Neural cell (in vitro differentiated cells): ENCODE data around the gene SIL1. TPM values are rescaled to one million over a fixed set of nuclear protein-coding genes. Genes with fewer than 3 reads are reported as not detected.

Experiments used
- H2AFZ ChIP-seq: fragments of 200-600, 300-800 bp; sonication (generic), shearing (Covaris generic); 2 replicates; pipeline ENCODE4 v1.6.0; 2014; ENCODE audit warnings: low read depth, mild to moderate bottlenecking, antibody characterized with exemption, low read length, moderate library complexity
- H3F3A ChIP-seq: fragments of 200-600 bp; shearing (Covaris generic); 2 replicates; pipeline ENCODE4 v1.6.1; 2016; ENCODE audit warnings: mild to moderate bottlenecking, moderate library complexity, mixed read lengths, antibody characterized with exemption, low read length; ENCODE audit not compliant: insufficient read depth, poor library complexity, severe bottlenecking
- H3K27ac ChIP-seq: fragments of 200-600, 300-800 bp; sonication (generic), shearing (Covaris generic); 2 replicates; pipeline ENCODE4 v1.5.1; 2014; ENCODE audit warnings: mild to moderate bottlenecking, low read length, moderate library complexity
- H3K27me3 ChIP-seq: fragments of 300-800, 200-600 bp; sonication (generic), shearing (Covaris generic); 2 replicates; pipeline ENCODE4 v1.6.0; 2014; ENCODE audit warnings: mild to moderate bottlenecking, low read depth, low read length, moderate library complexity; ENCODE audit not compliant: insufficient read depth
- H3K36me3 ChIP-seq: fragments of 300-800, 200-600 bp; sonication (generic), shearing (Covaris generic); 2 replicates; pipeline ENCODE4 v1.5.1; 2014; ENCODE audit warnings: mild to moderate bottlenecking, antibody characterized with exemption, low read length, moderate library complexity; ENCODE audit not compliant: insufficient read depth
- H3K4me2 ChIP-seq: fragments of 300-800, 200-600 bp; sonication (generic), shearing (Covaris generic); 2 replicates; pipeline ENCODE4 v1.6.0; 2014; ENCODE audit warnings: mild to moderate bottlenecking, low read length
- H3K4me3 ChIP-seq: fragments of 300-800, 200-600 bp; sonication (generic), shearing (Covaris generic); 2 replicates; pipeline ENCODE4 v1.5.1; 2014; ENCODE audit warnings: mild to moderate bottlenecking, low read length, moderate library complexity
- H3K79me2 ChIP-seq: fragments of 200-600 bp; shearing (Covaris generic); replicated peaks from 2 replicates; pipeline ENCODE4 v1.6.0; 2014; ENCODE audit warnings: mild to moderate bottlenecking, low read length, moderate library complexity; ENCODE audit not compliant: insufficient read depth
- H3K9ac ChIP-seq: fragments of 300-800, 200-600 bp; sonication (generic), shearing (Covaris generic); 2 replicates; pipeline ENCODE4 v1.6.1; 2016; ENCODE audit warnings: mild to moderate bottlenecking, low read length, mixed read lengths
- H3K9me2 ChIP-seq: fragments of 200-600 bp; shearing (Covaris generic); 2 replicates; pipeline ENCODE4 v1.6.1; 2016; ENCODE audit warnings: mild to moderate bottlenecking, low read length, mixed read lengths; ENCODE audit not compliant: insufficient read depth
- H3K9me3 ChIP-seq: fragments of 200-600, 300-800 bp; sonication (generic), shearing (Covaris generic); 2 replicates; pipeline ENCODE4 v1.6.1; 2016; ENCODE audit warnings: mild to moderate bottlenecking, mixed run types, low read length, moderate library complexity, mixed read lengths
- H4K20me1 ChIP-seq: fragments of 200-600 bp; shearing (Covaris generic); 2 replicates; pipeline ENCODE4 v1.6.1; 2016; ENCODE audit warnings: mild to moderate bottlenecking, mixed run types; ENCODE audit not compliant: insufficient read depth
- EP300 ChIP-seq: fragments of 450-650 bp; conservative IDR thresholded peaks from 2 replicates; pipeline ENCODE4 v1.6.1; 2014; ENCODE audit warnings: antibody characterized with exemption, mild to moderate bottlenecking, moderate library complexity; ENCODE audit not compliant: poor library complexity, severe bottlenecking
- EZH2 ChIP-seq: fragments of 200-600, 300-800 bp; shearing (Covaris generic), sonication (generic); IDR thresholded peaks from 2 replicates; pipeline ENCODE4 v1.6.1; 2014; ENCODE audit warnings: antibody characterized with exemption, low read length, borderline replicate concordance, mild to moderate bottlenecking; ENCODE audit not compliant: insufficient read depth, poor library complexity, severe bottlenecking
- MXI1 ChIP-seq: fragments of 450-650 bp; conservative IDR thresholded peaks from 2 replicates; pipeline ENCODE4 v1.6.1; 2014; ENCODE audit warnings: antibody characterized with exemption, mild to moderate bottlenecking; ENCODE audit not compliant: poor library complexity, severe bottlenecking
- POLR2AphosphoS5 ChIP-seq: IDR thresholded peaks from 2 replicates; pipeline ENCODE4 v1.6.1; 2012
- RAD21 ChIP-seq: fragments of 450-650 bp; conservative IDR thresholded peaks from 2 replicates; pipeline ENCODE4 v1.6.1; 2014; ENCODE audit warnings: antibody characterized with exemption, mild to moderate bottlenecking, moderate library complexity
- SMC3 ChIP-seq: fragments of 450-650 bp; conservative IDR thresholded peaks from 2 replicates; pipeline ENCODE4 v1.6.1; 2014; ENCODE audit warnings: antibody characterized with exemption, mild to moderate bottlenecking, moderate library complexity; ENCODE audit not compliant: poor library complexity
- TAF1 ChIP-seq: IDR thresholded peaks from 2 replicates; pipeline ENCODE4 v1.6.1; 2012; ENCODE audit warnings: low read depth
- polyA plus RNA-seq: library from polyadenylated mRNA; depleted of rRNA; stranded (reverse); fragments of >200 nt; gene quantifications from 2 replicates; pipeline ENCODE4 v1.2.3, GENCODE V29; 2014
- TF ChIP-seq, protein P1 (sequence below): fragments of 450-650 bp; IDR thresholded peaks from 2 replicates; pipeline ENCODE4 v1.5.1; 2014; ENCODE audit warnings: antibody characterized with exemption, mild to moderate bottlenecking, moderate library complexity; ENCODE audit not compliant: poor library complexity, severe bottlenecking
- TF ChIP-seq, protein P2 (sequence below): IDR thresholded peaks from 2 replicates; pipeline ENCODE4 v1.6.1; 2012; ENCODE audit warnings: borderline replicate concordance

Gene SIL1
- polyA plus RNA-seq, 1 donor from 2014 or later, result 4.7 TPM

- Histone ChIP-seq H4K20me1 (no peaks in the 10 kb centered on the region), H3F3A (no peaks in the 10 kb centered on the region), H3K9me3 (peaks cover 4% of the 10 kb centered on the region), H2AFZ (no peak overlapping the region), H3K79me2 (no peaks in the 10 kb centered on the region), H3K27ac (no peak overlapping the region), H3K36me3 (no peaks in the 10 kb centered on the region), H3K4me2 (no peak overlapping the region), H3K9ac (no peak overlapping the region), H3K27me3 (no peaks in the 10 kb centered on the region), H3K4me3 (no peak overlapping the region), H3K9me2 (no peaks in the 10 kb centered on the region)
- TF ChIP-seq SMC3 (no peak), TAF1 (no peak)
- TF ChIP-seq, protein P1, sequence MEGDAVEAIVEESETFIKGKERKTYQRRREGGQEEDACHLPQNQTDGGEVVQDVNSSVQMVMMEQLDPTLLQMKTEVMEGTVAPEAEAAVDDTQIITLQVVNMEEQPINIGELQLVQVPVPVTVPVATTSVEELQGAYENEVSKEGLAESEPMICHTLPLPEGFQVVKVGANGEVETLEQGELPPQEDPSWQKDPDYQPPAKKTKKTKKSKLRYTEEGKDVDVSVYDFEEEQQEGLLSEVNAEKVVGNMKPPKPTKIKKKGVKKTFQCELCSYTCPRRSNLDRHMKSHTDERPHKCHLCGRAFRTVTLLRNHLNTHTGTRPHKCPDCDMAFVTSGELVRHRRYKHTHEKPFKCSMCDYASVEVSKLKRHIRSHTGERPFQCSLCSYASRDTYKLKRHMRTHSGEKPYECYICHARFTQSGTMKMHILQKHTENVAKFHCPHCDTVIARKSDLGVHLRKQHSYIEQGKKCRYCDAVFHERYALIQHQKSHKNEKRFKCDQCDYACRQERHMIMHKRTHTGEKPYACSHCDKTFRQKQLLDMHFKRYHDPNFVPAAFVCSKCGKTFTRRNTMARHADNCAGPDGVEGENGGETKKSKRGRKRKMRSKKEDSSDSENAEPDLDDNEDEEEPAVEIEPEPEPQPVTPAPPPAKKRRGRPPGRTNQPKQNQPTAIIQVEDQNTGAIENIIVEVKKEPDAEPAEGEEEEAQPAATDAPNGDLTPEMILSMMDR, result no peak
Measured at GRCh38 chr5:139167952-139168720, 30.0 kb downstream of the SIL1 start.

- no peaks in the 10 kb centered on the region for H3F3A ChIP-seq
- H3K9ac ChIP-seq, result no peak overlapping the region
- H2AFZ ChIP-seq, result no peak overlapping the region
- no peaks in the 10 kb centered on the region for H3K36me3 ChIP-seq
- H3K9me2 ChIP-seq, result no peaks in the 10 kb centered on the region
- no peaks in the 10 kb centered on the region for H3K79me2 ChIP-seq
- no peak overlapping the region for H3K27ac ChIP-seq
- H3K9me3 ChIP-seq, result peaks cover 4% of the 10 kb centered on the region
- H3K4me3 ChIP-seq, result no peak overlapping the region
- H3K4me2 ChIP-seq, result no peak overlapping the region
- no peak for TF ChIP-seq SMC3
- TF ChIP-seq, protein P1, result no peak
- no peak for TF ChIP-seq RAD21
- no peak for TF ChIP-seq MXI1
- TF ChIP-seq EZH2, result no peak
- no peak for TF ChIP-seq TAF1
- no peak for TF ChIP-seq POLR2AphosphoS5
- TF ChIP-seq, protein P2, sequence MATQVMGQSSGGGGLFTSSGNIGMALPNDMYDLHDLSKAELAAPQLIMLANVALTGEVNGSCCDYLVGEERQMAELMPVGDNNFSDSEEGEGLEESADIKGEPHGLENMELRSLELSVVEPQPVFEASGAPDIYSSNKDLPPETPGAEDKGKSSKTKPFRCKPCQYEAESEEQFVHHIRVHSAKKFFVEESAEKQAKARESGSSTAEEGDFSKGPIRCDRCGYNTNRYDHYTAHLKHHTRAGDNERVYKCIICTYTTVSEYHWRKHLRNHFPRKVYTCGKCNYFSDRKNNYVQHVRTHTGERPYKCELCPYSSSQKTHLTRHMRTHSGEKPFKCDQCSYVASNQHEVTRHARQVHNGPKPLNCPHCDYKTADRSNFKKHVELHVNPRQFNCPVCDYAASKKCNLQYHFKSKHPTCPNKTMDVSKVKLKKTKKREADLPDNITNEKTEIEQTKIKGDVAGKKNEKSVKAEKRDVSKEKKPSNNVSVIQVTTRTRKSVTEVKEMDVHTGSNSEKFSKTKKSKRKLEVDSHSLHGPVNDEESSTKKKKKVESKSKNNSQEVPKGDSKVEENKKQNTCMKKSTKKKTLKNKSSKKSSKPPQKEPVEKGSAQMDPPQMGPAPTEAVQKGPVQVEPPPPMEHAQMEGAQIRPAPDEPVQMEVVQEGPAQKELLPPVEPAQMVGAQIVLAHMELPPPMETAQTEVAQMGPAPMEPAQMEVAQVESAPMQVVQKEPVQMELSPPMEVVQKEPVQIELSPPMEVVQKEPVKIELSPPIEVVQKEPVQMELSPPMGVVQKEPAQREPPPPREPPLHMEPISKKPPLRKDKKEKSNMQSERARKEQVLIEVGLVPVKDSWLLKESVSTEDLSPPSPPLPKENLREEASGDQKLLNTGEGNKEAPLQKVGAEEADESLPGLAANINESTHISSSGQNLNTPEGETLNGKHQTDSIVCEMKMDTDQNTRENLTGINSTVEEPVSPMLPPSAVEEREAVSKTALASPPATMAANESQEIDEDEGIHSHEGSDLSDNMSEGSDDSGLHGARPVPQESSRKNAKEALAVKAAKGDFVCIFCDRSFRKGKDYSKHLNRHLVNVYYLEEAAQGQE, result no peak
- no peak for TF ChIP-seq EP300
- no peaks in the 10 kb centered on the region for H4K20me1 ChIP-seq
- no peaks in the 10 kb centered on the region for H3K27me3 ChIP-seq
Measured at GRCh38 chr5:139167533-139167932, 30.6 kb downstream of the SIL1 start.
